Activated T-cell treated with anti-CD3 and anti-CD28 coated beads for 48 hours (primary cell): ENCODE measurements around the gene TSHZ2.
A peak's percentile ranks its signal among the peaks of the same experiment; 100 is the strongest.

Source experiments
- DNase-seq: peaks from one replicate; pipeline ENCODE4 v3.0.0-alpha.2; 2020; ENCODE audit warnings: low read depth

The TSHZ2 gene, protein sequence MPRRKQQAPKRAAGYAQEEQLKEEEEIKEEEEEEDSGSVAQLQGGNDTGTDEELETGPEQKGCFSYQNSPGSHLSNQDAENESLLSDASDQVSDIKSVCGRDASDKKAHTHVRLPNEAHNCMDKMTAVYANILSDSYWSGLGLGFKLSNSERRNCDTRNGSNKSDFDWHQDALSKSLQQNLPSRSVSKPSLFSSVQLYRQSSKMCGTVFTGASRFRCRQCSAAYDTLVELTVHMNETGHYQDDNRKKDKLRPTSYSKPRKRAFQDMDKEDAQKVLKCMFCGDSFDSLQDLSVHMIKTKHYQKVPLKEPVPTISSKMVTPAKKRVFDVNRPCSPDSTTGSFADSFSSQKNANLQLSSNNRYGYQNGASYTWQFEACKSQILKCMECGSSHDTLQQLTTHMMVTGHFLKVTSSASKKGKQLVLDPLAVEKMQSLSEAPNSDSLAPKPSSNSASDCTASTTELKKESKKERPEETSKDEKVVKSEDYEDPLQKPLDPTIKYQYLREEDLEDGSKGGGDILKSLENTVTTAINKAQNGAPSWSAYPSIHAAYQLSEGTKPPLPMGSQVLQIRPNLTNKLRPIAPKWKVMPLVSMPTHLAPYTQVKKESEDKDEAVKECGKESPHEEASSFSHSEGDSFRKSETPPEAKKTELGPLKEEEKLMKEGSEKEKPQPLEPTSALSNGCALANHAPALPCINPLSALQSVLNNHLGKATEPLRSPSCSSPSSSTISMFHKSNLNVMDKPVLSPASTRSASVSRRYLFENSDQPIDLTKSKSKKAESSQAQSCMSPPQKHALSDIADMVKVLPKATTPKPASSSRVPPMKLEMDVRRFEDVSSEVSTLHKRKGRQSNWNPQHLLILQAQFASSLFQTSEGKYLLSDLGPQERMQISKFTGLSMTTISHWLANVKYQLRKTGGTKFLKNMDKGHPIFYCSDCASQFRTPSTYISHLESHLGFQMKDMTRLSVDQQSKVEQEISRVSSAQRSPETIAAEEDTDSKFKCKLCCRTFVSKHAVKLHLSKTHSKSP (N-terminal part only)

DNA sequence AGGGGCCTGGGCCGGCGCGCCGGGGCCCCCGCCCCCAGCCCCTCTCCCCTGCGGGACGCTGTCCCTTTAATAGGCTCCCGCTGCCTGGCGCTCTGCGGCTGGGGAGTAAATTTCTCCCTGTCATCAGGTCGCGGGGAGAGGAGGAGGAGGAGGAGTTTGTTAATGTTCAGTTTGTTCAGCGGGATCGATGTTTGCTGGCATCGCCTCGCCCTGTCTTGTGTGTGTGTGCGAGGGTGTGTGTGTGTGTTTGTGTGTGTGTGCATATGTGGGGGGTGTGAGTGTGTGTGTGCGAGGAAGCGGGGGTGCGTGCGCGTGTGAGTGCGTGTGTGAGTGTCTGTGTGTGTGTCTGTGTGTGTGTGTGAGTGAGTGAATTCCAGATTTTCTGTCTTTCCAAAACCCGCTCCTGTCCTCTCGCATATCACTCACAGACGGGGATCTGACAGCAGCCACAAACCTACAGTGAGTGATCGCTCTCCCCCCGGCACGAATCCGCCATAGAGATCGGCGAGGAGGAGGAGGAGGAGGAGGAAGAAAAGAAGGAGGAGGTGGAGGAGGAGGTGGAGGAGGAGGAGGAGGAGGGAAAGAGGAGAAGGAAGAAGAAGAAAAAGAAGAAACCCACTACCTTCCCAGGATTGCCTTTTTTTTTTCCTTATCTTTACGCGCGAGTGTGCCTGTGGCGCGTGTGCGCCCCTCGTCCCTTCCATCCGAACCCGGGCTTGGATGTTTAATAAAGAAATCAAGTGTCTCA lies at the start of gene TSHZ2:
TSS of gene TSHZ2 (plus strand) at position 169 of the 748 bp plus-strand sequence. CDS start 936 bp downstream, outside the sequence.
- peak; percentile 41 for DNase-seq

GRCh38 chr20:52922436-52922835 lies 49.7 kb upstream of the TSHZ2 start:
- no peak for DNase-seq

DNA sequence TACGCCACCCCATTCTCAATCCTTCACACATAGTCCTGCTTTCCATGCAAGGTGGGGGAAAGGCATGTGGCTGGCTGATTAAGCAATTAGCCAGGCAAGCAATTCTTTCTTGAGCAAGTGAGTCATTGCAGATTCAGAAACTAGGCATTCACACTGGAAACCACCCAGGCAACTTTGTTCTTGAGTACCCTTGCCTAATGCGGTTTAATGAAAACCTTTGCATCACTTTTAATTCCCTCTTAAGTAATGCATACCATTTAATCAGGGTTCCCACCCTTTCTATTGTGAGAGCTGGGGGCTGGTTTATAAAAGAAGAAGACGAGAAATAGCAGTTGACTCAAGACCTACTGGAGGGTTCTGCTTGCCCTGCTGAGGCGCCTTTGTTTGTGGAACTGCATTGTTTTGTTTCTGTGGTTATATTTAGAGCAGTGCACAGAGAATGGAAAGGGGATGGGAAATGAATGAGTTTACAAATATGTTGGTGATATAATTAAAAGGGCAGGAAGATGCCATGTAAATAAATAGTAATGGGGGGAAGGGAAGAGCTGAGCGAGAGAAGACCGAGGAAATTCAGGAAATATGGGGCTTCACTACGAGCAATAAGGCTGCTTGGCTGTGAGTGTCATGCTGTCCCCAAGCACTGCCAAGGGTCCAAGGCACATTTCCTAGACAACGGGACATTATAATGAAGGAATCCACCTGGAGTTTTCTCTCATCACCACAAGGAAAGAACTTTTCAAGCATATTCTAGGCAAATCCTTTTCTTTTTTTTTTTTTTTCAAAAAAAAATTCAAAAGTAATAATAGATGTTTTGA lies 48.8 kb upstream of the TSHZ2 start:
- no peak for DNase-seq

DNA sequence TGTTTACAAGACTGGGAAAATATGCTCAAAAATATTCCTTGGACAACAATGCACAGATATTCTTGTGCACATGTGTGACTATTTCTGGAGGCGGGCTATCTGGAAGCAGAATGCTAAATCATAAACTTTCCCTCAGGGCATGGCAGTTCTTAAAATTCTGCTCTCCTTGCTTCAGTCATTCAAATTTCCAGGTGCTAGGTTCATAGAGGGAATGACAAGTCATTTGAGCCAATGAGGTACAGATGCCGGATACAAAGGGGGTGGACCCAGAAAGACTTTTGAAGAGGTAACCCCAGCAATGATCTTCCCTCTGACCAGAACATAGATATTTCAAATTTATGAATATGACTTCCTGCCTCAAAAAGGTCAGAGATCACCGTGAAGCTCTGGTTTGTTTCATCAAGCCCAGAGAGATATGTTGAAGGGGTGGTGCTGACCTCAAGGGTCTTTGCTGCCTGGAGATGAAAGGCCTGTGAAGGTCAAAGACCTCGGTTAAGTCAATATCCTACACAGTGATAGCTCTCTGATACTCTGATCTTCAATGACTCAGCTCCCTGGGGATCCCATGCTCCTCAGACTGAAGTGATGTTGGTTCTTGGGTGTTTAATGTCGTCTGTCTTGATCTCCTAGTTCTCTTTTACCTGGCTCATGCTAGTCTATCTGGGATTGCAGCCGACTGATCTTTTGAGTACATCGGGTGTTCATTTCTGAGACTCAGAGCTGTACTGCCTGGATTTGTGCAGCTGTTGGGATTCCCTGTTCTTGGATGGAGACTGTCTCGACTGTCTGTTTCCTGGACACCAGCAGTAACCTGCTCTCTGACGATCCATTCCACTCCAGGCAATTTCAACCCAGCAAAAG lies 47.5 kb upstream of the TSHZ2 start:
- DNase-seq = no peak

DNA sequence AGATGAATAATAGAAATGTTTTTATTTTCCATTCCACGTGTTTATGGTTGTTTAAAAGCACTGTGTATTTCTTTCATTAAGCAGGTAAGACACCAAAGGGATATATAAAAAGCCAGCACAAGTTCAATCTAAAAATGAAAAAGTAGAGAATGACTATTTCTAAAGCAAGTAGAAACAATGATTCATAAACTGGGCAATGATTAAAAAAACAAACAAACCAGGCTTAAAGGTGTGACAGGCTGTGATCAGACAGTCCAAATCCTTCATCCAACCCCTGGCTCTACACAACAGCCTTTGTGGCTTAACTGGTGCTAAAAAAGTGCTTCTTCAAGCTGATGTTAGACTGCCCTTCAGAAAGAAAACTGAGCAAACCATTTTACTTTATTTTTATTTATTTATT lies 45.7 kb upstream of the TSHZ2 start:
- no peak for DNase-seq

- no peak for DNase-seq
Observed at GRCh38 chr20:52933867-52934266, 38.3 kb upstream of the TSHZ2 start.

GRCh38 chr20:52936351-52937340 lies 35.5 kb upstream of the TSHZ2 start:
- DNase-seq = no peak

GRCh38 chr20:52937591-52938100 lies 34.5 kb upstream of the TSHZ2 start:
- no peak for DNase-seq

DNA sequence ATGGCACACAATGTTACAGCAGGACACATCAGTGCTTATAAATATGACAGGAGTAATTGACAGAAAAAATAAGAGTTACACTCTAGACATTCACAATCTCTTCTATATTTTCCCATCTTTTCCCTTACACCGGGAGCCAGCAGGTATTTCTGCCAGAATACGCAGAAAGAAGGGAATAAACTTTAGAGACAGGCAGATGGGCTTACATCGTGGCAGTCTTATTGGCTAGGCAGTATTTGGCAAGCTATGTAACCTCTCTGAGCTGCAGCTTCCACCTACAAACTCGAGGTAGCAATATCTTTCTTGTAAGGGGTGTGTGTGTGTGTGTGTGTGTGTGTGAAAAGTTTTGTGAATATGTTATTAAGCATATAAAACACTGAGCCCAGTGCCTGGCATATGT lies 33.0 kb upstream of the TSHZ2 start:
- no peak for DNase-seq

DNA sequence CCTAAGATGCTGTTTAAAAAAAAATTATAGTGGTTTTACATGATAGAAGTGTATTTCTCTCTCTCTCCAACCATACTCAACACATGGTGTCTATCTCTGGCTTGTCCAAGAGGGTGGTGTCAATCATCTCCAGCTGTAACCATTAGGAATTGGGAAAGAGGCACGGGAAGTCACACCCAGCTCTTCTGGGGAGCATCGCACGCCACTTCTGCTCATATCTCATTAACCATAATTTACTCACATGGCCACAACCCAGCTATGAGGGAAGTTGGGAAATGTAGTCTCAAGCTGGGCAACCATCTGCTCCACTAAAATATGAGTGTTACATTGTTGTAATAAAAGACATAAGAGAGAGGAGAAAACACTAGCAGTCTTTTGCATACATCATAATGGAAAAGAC lies 30.4 kb upstream of the TSHZ2 start:
- no peak for DNase-seq

DNA sequence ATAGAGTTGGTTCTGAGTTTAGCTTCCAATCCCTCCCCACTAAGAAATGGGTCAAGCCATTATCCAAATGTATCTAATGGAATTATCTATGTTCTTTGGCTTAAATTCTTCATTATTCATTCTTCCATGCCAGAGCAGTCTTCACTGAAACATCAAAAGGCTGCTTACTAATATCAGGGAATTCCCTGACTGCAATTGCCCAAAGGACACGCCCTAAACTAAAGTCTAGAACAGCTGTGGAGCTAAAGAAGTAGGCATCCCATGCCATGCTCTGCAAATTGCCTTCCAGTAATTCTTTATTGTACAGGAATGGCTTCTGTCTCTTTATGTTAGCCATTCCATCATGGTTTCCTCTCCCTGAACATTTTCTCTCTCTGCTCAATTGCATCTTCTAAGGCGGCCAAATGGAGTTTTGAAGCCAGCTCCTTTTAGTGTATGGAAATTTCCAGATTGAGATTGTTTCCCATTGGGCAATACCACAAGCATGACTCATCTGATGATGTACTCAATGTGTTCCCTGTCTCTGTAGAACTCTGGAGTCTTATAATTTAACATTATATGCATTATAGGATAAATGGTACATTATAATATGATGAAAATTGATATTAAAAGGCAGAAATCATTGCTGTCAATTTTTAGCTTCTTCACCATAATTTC lies 28.8 kb upstream of the TSHZ2 start:
- no peak for DNase-seq

- no peak for DNase-seq
Observed at GRCh38 chr20:52945268-52945667, 26.9 kb upstream of the TSHZ2 start.

DNA sequence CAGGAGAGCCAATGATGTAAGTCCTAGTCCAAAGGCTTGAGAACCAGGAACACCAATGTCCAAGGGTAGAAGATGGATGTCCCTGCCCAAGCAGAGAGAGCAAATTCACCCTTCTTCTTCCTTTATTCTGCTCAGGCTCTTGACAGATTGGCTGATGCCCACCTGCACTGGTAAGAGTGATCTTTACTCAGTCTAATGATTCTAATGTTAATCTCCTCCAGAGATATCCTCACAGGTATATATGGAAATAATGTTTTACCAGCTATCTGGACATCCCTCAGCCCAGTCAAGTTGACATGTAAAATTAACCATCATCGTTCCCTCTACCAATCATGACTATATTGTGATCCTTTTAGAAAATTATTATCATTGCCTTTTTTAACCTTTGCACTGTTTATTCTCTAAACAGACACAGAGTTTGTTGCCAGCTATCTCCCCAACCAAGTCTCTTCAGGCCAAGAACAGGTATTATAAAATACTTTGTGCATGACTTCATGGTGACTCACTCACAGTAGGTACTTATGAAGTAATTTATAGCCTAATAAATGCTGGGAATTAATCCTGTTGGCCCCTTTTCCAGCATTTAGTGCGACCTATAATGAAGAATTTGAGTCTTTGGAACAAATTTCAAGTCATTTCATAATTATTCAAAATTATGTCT lies 26.2 kb upstream of the TSHZ2 start:
- no peak for DNase-seq

DNA sequence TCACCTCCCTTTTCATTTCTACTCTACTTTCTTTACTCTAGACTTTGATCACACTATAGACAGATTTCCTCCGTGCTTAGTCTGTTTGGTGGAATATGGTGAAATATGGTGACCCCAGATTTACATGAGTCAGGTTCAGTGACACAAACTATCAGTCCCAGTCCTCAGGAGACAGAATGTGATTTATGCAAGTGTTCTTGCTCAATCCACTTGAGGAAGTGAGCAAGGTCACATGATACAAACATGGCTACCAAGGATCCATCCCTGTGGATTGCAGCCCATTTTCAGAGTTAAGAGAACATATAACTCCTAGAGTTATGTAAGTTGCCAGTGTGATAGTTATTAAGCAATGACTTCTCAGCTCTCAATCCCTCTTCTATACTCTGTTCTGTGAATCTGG lies 23.7 kb upstream of the TSHZ2 start:
- no peak for DNase-seq

GRCh38 chr20:52953020-52953419 lies 19.1 kb upstream of the TSHZ2 start:
- DNase-seq = no peak

DNA sequence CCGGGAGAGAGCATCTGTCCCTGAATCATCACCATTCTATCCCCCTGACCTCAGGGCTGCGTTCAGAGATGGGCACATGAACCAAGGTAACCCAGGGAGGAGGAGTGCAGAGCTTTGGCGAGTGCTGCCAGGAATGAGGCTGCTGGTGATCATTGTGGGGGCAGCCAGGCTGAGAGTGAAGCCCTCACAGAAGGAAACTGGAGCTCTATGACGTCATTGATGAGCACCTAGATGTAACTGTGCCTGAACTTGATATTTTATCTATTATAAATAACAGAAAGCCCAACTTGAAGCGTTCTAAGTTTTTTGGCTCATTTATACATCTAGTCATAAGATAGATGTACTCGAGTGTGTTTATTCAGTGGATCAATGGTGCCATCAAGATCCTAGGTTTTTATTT lies 17.3 kb upstream of the TSHZ2 start:
- no peak for DNase-seq

GRCh38 chr20:52958211-52958610 lies 13.9 kb upstream of the TSHZ2 start:
- no peak for DNase-seq

- DNase-seq = no peak
Observed at GRCh38 chr20:52959125-52959524, 13.0 kb upstream of the TSHZ2 start.
